ENCODE measurements around the gene RTKN.
"Not testable (repeated sequence)": the region's sequence is repeated elsewhere in the genome, so short reads cannot be mapped to it uniquely, and the experiment has no call there.

RTKN gene, protein sequence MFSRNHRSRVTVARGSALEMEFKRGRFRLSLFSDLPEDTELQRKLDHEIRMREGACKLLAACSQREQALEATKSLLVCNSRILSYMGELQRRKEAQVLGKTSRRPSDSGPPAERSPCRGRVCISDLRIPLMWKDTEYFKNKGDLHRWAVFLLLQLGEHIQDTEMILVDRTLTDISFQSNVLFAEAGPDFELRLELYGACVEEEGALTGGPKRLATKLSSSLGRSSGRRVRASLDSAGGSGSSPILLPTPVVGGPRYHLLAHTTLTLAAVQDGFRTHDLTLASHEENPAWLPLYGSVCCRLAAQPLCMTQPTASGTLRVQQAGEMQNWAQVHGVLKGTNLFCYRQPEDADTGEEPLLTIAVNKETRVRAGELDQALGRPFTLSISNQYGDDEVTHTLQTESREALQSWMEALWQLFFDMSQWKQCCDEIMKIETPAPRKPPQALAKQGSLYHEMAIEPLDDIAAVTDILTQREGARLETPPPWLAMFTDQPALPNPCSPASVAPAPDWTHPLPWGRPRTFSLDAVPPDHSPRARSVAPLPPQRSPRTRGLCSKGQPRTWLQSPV

DNA sequence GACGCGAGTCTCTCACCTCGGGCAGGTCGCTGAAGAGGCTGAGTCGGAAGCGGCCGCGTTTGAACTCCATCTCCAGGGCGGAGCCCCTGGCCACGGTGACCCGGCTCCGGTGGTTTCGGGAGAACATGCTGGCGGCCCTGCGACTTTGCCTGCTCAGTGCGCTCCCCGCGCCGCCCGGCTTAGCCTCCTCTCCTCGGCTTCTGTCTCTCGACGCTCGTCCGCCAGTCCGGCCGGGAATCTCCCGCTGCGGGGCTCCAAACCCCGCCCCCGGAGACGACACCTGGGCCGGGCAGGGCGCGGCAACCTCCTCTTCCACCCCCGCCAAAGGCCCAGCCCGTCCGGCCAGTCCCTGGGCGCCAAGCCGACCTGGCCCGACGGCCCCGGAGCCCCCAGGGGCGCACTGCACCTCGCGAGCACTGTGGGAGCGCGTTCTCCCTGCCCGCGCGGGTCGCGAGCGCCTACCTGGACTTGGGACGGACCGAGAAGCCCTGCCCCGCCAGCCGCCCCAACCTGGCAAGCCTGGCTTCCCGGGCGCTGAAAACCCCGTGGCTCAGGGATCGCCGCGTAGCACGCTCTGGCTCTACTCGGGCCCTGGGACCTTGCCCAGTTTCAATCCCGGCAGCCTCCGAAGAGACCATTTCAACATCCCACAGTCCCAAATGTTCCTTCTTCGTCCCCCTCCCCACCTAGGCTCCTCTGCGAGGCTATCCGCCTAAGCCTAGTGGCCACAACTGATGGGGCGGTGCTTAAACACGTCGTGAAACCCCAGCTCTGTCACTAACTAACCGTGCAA is at the start of gene RTKN:
TSS of gene RTKN (minus strand) at position 248 of the 793 bp plus-strand sequence. CDS start at position 127, 121 bp downstream.
- no peak for DNase-seq

DNA sequence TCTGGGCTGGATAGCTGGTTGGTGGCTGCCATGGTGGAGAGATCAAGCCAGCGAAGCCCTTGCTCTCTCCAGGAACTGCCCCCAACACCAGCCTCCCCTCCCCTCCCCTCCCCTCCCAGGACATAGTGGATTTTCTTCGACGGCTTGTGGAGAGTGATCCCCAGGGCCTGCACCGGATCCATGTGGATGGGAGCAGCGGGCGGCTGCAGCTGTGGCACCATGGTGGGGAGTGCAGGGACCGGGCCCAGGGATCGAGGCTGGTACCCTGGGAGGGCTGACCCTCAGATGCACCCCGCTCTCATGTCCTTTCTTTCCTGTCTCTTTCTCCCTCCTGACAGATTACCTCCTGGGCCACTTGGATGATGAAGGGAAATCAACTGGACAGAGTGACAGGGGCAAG is 48.2 kb upstream of the RTKN start:
- DNase-seq = no peak

DNA sequence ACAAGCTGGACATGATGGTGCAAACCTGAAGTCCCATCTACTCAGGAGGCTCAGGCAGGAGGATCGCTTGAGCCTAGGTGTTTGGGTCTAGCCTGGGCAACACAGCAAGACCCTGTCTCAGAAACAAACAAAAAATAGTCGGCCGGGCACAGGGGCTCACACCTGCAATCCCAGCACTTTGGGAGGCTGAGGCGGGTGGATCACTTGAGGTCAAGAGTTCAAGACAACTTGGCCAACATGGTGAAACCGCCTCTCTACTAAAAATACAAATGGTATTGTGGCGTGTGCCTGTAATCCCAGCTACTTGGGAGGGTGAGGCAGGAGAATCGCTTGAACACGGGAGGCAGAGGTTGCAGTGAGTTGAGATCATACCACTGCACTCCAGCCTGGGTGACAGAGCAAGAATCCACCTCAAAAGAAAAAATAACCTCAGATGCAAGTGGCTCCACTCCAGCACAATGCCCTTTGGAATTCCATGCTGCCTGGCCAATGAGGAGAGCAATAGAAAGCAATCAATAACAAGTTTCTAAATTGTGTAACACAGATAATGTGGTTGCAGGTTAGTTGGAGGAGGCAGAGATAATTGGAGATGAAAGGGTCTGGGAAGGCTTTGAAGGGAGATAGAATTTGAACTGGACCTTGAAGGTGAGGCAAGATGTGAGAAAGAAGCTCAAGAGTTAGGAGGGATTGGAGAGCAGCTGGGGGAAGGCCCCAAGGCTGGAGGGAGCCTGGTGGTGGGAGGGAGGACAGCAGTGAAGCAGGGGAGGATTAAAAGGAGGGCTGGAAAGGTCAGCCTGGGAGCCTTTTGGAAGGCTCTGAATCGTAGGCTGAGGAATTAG is 47.1 kb upstream of the RTKN start:
- no peak for DNase-seq

DNA sequence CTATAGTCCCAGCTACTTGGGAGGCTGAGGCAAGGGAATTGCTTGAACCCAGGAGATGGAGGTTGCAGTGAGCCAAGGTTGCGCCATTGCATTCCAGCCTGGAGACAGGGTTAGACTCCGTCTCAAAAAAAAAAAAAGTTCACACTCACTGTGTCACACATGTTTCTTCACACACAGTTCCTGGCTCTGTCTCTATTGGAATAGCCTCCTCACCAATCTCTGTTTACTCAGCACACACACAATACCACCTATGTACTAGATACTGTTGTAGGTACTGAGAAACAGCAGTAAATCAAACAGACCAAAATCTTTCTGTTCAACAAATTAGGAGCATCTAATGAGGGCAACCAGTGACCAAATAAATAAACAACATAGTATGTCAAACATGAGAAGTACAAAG is 44.4 kb upstream of the RTKN start:
- no peak for DNase-seq

DNA sequence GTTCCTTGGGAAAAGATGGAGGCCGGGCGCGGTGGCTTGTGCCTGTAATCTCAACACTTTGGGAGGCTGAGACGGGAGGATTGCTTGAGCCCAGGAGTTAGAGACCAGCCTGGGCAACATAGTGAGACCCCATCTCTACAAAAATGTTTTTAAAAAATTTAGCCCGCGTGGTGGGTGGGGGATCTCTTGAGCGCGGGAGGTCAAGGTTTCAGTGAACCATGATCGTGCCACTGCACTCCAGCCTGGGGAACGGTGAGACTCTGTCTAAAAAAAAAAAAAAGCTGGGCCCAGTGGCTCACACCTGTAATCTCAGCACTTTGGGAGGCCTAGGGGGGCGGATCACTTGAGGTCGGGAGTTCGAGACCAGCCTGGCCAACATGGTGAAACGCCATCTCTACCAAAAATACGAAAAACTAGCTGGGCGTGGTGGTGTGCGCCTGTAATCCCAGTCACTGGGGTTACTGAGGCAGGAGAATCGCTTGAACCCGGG is 42.0 kb upstream of the RTKN start:
- not testable (repeated sequence) for DNase-seq

DNA sequence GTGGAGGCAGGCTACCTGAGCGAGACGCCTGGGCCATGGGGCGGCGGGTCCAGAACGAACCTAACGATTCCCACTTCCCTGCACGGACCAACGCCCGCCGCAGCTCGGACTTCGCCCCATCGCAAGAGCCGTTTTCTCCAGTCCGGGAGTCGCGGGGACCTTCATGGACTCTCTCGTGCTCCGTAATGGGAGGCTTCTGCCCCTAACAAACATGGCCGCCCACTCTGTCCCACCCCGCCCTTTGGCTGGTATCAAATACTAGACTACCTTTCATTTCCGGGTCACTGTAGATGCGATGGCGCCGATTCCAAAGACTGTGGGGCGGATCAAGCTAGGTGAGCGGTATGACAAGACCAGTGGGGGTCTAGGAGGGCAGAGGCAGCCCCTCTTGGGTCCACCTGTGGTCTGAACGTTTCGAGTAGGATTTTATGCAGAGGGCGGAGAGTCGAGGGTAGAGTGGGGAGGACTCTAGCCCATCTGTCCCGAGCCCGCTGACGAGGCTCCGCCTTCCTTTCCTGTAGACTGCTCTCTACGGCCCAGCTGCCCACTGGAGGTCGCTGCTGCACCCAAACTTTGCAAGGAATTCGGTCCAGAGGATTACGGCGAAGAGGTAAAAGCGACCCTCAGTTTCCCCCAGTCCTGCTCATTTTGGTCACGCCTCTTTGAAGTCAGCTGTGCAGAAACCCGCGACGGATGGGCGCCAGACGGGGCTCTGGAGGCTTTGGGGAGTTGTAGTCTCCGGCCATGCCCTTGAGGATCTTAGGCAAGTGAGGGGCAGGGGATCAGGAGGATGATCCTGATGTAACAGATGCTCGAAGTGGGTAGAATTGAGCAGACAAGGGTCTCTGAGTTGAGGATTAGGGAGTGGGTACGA is 41.3 kb upstream of the RTKN start, which contains the start of the genes CCDC142 and TTC31:
TSS of gene CCDC142 (minus strand) at position 198 of the 874 bp plus-strand sequence. CDS start at position 37, 161 bp downstream.
TSS of gene TTC31 (plus strand) at position 281 of the 874 bp plus-strand sequence. CDS start at position 296, 15 bp downstream.
- DNase-seq = peak; percentile 88

DNA sequence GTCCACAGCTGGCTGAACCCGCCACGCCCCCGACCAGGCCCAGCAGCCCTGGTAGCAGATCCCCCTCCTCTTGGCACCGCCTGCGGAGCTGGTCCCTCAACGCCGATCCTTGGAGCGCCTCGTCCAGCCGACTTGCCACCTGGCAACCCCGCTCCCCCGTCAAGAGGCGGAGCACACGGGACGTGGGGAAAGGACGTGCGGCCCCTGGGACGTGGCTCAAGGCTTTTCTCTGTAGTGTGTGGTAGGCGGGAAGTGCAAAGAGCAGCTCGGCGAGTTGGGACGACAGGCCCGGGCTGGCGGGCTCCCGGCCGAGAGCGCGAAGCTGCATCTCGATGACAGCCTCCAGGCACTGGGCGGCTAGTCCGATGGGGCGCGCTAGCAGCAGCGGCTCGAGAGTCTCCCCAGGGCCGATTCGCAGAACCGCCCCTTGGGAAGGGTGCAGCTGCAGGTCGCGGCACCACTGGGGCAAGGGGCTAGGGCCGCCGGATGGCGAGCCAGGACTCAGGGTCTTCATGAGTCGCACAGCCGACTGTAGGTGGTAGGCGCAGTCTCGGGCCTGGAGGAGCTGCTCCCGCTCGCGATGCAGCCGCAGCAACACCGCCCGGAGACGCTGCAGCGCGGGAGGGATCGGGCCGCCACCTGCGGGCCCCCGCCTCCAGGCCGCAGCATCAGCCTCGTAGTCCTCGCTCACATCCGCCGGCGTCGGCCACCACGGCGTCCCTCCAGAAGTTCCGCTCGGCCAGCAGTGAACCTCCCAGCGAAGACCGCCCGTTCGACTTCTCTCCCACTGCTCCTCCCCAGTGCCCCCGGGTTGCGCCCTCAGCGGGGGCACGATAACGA is 40.4 kb upstream of the RTKN start:
- DNase-seq = no peak

DNA sequence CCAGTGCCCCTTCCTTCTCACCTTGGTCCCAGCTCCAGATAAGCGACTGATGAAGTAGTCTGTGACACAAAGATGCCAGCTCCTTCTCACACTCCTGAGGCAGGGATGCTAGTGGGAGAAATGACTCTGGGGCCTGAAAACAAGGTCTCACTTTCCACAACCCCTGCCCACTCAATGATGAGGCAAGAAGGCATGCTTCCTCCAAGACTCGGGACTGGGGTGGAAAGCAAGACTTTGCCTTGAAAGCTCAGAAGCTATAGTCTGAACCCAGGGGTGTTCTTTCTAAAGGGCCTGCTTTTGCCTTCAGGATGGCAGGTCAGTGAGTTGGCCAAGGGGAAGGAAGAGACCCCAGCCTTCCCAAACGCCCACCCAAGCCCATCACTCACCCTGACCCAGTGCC is 39.7 kb upstream of the RTKN start:
- DNase-seq = no peak

DNA sequence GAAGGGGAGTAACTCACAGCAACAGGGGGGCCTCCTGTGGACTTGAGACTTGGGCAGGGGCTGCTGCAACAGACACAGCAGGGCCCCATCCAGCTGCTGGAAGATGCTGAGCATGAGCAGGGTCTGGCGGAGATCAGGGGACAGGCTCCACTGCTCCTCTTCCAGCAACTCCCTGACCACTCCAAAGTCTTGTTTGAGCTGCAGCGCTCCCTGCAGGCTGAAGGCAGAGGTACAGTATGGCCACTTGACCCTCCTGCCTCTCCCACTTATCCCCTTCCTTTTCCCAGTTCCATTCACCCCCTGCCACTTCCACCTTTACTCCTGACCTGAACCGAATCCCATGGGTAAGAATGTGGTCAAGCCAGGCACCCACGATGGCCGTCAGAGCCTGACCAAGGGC is 33.2 kb upstream of the RTKN start:
- DNase-seq = no peak

DNA sequence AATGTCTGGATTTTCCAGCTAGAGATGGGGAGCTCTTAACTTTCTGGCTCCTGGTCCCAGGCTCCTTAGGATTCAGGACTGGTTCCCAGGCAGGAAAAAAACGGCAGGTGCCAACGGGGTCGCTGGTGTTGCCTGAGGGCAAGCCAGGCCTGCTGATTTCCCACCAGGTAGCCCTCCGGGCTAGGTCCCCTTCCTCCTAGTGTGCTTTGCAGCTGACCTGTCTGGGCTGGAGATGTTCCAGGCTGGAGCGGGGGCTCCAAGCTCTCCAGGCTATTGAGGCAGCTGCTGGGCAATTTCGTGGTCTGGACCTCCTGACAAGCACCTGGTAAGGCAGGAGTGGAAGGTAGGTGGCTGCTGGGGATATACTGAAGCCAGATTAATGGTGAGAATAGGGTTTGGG is 32.7 kb upstream of the RTKN start:
- DNase-seq = no peak

DNA sequence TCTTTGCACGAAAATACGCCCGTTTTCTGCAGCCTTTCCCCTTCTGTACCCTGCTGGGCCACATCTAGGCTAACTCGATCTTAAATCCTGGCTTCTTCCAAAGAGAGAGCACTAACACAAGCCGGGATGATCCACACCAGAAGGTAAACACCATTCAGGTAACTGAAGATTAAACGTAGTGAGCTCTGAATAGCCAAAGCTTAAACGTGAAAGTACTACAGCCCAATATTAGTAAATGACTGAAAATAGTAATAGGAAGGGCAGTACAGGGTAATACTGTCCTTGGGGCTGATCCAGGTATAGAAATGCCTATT is 31.2 kb upstream of the RTKN start:
- no peak for DNase-seq

DNA sequence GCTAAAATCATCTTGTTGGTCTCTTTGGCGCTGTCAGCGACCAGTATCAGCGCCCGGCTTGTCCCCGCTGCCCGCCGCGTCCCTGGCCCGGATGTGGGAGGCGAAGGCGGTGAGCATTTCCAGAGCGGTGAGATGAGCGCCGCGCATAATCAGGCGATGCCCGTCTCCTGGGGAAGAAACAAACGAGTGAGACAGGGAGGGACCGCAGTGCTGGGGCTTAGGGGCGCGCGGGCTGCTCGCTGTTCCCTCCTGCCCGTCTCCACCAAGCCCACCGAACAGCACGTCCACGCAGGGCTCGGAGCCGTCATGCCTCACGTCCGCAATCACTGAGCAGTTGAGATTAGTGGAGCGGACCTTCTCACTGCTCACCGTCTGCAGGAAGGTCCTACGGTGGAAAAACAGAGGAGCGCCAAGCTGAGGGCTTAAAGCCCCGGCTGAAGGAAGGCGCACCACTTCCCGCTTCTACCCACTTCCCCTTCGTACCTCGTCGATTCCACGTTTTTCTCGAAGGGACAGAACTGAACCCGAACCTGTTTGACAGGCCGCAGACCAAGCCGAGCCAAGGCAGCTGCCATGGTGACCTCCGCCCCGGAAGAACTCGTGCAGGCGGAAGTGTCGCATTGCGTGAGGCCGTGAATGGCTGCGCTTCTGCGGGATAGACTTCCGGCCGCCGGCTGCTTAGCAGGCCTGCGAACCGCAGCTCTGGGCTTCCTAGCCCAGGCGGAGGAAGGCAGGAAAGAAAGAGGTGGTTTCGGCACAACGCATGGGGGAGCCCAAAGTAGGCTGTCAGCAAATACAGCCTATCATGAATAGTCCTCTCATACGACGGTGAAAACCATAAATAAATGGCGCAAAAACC is 30.6 kb upstream of the RTKN start, which contains the start of gene MRPL53:
TSS of gene MRPL53 (minus strand) at position 595 of the 859 bp plus-strand sequence. CDS start at position 575, 20 bp downstream.
- peak; percentile 95 for DNase-seq

DNA sequence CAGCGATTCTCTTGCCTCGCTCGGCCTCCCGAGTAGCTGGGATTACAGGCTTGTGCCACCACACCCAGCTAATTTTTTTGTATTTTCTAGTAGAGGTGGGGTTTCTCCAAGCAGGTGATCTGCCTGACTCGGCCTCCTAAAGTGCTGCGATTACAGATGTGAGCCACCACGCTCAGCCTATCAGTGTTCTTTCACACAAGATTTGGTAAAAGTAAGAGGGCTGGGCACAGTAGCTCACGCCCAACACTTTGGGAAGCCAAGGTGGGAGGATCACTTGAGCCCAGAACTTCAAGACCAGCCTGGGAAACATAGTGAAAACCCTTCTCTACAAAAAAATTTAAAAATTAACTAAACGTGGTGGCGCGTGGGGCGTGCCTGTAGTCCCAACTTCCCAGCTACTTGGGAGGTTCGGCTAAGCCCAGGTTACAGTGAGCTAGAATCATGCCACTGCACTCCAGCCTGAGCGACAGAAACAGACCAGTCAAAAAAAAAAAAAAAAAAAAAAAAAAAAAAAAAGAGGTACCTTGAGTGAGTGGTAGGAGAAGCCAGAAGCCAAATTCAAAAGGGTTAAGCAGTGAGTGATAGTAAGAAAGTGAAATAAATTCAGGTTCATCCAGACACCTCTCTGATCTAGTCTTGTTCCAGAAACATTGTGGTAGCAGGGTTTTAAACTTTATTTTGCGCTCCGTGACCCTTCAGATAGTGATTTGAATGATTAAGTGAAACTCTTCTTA is 29.8 kb upstream of the RTKN start:
- DNase-seq = no peak

DNA sequence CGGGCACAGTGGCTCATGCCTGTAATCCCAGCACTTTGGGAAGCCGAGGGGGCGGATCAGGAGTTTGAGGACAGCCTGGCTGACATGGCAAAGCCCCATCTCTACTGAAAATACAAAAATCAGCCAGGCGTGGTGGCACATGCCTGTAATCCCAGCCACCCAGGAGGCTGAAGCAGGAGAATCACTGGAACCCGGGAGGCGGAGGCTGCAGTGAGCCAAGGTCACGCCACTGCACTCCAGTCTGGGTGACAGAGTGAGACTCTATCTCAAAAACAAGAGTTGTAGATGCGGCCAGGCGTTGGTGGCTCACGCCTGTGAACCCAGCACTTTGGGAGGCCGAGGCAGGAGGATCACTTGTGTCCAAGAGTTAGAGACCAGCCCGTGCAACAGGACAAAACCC is 29.0 kb upstream of the RTKN start:
- not testable (repeated sequence) for DNase-seq

DNA sequence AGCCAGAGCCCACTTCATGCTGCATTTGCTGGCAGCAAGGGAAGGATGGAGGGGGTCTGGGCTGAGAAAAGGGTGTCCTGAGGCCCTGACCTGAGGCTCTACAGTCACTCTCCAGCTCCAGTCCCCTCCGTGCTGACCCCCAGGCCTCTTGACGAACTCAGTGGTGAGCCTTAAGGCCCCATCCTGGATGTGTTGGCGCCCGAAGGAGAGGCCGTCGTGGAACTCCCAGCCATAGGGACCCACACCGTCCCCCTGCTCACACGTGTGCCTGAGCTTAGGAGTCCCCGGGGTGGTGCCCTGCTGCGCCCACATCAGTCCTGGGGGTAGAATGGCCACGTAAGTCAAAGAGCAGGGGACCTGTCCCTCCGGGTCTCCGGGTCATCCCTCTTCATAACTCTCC is 22.7 kb upstream of the RTKN start:
- no peak for DNase-seq

DNA sequence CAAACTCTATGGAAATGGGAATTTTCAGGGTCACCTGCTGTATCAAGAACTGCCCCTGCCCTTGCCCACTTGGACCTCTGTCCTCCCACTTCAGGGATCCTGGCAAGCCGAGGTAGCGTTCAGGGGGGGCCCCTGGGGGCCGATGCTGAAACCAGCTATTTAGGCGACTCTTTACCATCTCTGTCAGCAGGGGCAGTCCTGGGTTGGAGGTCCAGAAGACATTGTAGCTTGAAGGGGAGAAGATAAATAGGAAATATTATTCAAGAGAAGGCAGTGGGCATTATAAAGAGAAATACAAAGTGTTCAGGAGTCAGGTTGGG is 21.0 kb upstream of the RTKN start:
- DNase-seq = no peak

DNA sequence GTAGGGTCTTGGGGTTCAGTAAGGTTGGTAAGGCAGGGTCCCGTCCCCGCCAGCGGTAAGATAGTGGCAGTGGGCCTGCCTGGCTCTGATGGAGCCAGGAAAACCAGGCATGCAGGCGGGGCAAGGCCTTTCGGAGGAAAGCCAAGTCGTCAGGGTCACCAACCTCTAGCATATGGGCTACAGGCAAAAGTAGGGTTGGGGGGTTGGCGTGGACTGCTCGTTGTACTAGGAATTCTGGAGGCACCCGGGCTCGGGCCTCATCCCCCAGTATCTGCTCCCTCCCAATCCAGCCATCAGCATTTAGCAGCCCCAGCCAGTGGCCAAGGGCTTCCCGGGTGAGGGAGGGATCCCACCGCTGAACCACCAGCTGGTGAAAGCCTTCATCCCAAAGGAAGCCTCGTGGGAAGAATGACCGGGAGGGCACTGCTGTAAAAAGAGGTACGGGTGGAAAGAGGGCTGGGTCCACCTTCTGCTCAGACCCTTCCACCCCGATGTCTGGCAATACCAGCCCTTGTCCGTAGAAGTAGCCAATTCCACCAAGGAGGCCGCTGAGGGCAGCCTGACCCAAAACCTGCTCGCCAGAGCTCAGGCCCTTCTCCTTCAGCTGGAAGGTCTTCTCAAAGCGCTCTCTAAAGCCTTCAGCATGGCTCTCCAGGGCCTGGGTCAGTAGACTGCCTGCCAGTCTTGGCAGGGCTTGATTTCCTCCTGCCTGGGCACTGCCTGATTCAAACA is 20.5 kb upstream of the RTKN start:
- no peak for DNase-seq

Data from activated CD4-positive, alpha-beta T cell treated with anti-CD3 and anti-CD28 coated beads for 1 hour (primary cell).